ENCODE data around the gene MRAP.

The MRAP gene

GRCh38 chr21:32349333-32349944 lies 50.8 kb downstream of the MRAP start:
- no peak overlapping the region for H3K4me3 ChIP-seq (ENCODE audit: low read depth, low read length)
- TF ChIP-seq MYC (IDR thresholded peaks at IDR 0.05; ENCODE audit: low read depth, low read length): no peak
- no peak for TF ChIP-seq CTCF (IDR thresholded peaks at IDR 0.05; ENCODE audit: low read depth, low read length)
- no peak for TF ChIP-seq POLR2A (IDR thresholded peaks at IDR 0.05; ENCODE audit: extremely low read depth, insufficient read length)
- TF ChIP-seq MAX (IDR thresholded peaks at IDR 0.05; ENCODE audit: low read depth, low read length): no peak
- no peak for DNase-seq (ENCODE audit: low read depth)

- TF ChIP-seq POLR2A (IDR thresholded peaks at IDR 0.05; ENCODE audit: extremely low read depth, insufficient read length): no peak
- DNase-seq (ENCODE audit: low read depth): no peak
- H3K4me3 ChIP-seq (ENCODE audit: low read depth, low read length): no peak overlapping the region
Measured at GRCh38 chr21:32350211-32350980, 51.7 kb downstream of the MRAP start.

- TF ChIP-seq MYC (IDR thresholded peaks at IDR 0.05; ENCODE audit: low read depth, low read length) (no peak), MAX (IDR thresholded peaks at IDR 0.05; ENCODE audit: low read depth, low read length) (no peak), CTCF (IDR thresholded peaks at IDR 0.05; ENCODE audit: low read depth, low read length) (no peak)
- no peak for DNase-seq (ENCODE audit: low read depth)
- no peak overlapping the region for H3K4me3 ChIP-seq (ENCODE audit: low read depth, low read length)
Measured at GRCh38 chr21:32350981-32351380, 52.3 kb downstream of the MRAP start.

DNA sequence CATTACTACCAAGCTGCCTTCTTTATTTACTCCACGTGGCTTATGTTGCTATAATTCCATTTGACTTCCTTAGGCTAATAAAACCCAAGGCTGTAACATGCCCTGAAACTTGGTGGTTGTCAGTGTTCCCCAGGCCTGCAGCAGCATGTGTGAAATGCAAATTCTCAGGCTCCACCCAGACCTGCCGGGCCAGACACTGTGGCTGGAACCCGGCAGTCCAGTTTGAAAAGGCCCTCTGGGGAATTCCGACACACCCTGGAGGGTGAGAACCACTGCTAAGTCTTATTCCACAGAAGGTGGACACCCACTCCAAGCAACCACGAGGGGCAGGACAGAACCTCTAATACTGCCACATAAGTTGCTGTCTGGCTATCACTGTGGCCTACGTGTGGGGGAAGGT lies 52.8 kb downstream of the MRAP start:
- no peak overlapping the region for H3K4me3 ChIP-seq (ENCODE audit: low read depth, low read length)
- TF ChIP-seq POLR2A (IDR thresholded peaks at IDR 0.05; ENCODE audit: extremely low read depth, insufficient read length) (no peak), CTCF (IDR thresholded peaks at IDR 0.05; ENCODE audit: low read depth, low read length) (no peak), MYC (IDR thresholded peaks at IDR 0.05; ENCODE audit: low read depth, low read length) (no peak), MAX (IDR thresholded peaks at IDR 0.05; ENCODE audit: low read depth, low read length) (no peak)
- no peak for DNase-seq (ENCODE audit: low read depth)

- no peak for DNase-seq (ENCODE audit: low read depth)
- no peak for TF ChIP-seq CTCF (IDR thresholded peaks at IDR 0.05; ENCODE audit: low read depth, low read length)
- no peak for TF ChIP-seq MAX (IDR thresholded peaks at IDR 0.05; ENCODE audit: low read depth, low read length)
- no peak for TF ChIP-seq POLR2A (IDR thresholded peaks at IDR 0.05; ENCODE audit: extremely low read depth, insufficient read length)
- TF ChIP-seq MYC (IDR thresholded peaks at IDR 0.05; ENCODE audit: low read depth, low read length): no peak
- no peak overlapping the region for H3K4me3 ChIP-seq (ENCODE audit: low read depth, low read length)
Measured at GRCh38 chr21:32352526-32352925, 53.9 kb downstream of the MRAP start.

DNA sequence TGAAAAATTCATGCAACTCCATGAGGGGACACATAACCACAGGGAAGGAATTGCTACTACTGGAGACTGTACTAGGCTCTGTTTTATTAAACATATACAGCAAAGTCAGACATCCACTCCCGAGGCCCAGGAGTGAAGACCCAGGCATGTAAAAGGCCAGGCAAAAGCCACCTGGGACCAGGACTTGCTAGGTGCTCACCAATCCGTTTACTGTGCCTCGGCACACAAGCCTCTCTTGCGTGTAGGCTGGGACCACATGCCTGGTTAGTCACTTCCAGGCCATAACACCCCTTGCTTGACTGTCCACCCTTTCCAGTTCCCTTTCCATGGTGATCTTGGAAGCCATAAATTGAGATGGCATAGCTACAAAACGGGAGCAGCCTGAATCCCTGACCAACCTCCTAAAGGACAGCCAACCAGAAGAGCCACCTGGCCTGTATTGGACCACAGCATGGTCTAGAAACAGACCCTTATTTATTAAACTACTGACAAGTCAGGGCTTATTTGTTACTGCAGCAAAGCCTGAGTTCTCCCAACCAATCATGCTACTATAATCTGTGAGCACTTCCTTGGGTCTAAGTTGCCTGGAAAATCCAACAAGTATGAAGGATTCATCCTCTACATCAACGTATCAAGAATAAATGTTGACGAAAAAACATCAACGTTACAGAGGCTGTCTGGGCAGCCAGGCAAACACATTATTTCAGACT lies 54.5 kb downstream of the MRAP start:
- DNase-seq (ENCODE audit: low read depth): no peak
- TF ChIP-seq POLR2A (IDR thresholded peaks at IDR 0.05; ENCODE audit: extremely low read depth, insufficient read length): no peak
- H3K4me3 ChIP-seq (ENCODE audit: low read depth, low read length): no peak overlapping the region

Measured in NB4 (cell line).